ENCODE results near the gene TRAPPC6A. TPM values are rescaled to one million over a fixed set of nuclear protein-coding genes. Genes with fewer than 3 reads are reported as not detected.

The TRAPPC6A gene
- total and polyA plus RNA-seq, 2 of the 13 experiments (the other 11 are each of a cell fraction or from before 2014, with no cell fraction given) = 6.5 to 21.0 TPM

DNA sequence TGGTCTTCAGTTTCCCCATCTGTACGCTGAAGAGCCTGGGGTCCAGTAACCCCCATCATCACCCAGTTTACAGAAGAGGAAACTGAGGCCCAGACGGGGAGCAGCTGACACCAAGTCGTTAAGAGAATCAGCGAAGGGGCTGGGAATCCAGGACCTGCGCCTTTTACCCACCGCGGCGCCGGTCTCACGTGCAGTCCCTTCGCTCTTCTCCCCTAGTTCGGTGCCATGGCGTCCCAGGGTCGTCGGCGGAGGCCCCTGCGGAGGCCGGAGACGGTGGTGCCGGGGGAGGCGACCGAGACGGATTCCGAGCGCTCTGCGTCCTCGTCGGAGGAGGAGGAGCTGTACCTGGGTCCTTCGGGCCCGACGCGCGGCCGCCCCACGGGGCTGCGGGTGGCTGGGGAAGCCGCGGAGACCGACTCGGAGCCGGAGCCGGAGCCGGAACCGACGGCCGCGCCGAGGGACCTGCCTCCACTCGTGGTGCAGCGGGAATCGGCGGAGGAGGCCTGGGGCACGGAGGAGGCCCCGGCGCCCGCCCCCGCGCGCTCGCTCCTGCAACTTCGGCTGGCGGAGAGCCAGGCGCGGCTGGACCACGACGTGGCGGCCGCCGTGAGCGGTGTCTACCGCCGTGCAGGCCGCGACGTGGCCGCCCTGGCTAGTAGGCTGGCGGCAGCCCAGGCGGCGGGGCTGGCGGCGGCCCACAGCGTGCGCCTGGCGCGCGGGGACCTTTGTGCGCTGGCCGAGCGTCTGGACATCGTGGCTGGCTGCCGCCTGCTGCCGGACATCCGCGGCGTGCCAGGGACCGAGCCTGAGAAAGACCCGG lies 1.2 kb upstream of the TRAPPC6A start (continued):
- TF ChIP-seq FOSL1 (CRISPR knock-in tag; IDR thresholded peaks at IDR 0.05; ENCODE audit: borderline replicate concordance) = no peak
- TF ChIP-seq ZNF781 (CRISPR knock-in tag; IDR thresholded peaks at IDR 0.05; ENCODE audit: borderline replicate concordance, not compliant biosample characterization) = no peak
- TF ChIP-seq NFYC (CRISPR knock-in tag; IDR thresholded peaks at IDR 0.05) = no peak
- no peak for TF ChIP-seq SETDB1 (CRISPR knock-in tag; IDR thresholded peaks at IDR 0.05; ENCODE audit: borderline replicate concordance)
- no peak for TF ChIP-seq ZNF251 (CRISPR knock-in tag; IDR thresholded peaks at IDR 0.05)
- TF ChIP-seq, protein P1, sequence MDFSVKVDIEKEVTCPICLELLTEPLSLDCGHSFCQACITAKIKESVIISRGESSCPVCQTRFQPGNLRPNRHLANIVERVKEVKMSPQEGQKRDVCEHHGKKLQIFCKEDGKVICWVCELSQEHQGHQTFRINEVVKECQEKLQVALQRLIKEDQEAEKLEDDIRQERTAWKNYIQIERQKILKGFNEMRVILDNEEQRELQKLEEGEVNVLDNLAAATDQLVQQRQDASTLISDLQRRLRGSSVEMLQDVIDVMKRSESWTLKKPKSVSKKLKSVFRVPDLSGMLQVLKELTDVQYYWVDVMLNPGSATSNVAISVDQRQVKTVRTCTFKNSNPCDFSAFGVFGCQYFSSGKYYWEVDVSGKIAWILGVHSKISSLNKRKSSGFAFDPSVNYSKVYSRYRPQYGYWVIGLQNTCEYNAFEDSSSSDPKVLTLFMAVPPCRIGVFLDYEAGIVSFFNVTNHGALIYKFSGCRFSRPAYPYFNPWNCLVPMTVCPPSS (IDR thresholded peaks at IDR 0.05) = no peak
- TF ChIP-seq, protein P2, sequence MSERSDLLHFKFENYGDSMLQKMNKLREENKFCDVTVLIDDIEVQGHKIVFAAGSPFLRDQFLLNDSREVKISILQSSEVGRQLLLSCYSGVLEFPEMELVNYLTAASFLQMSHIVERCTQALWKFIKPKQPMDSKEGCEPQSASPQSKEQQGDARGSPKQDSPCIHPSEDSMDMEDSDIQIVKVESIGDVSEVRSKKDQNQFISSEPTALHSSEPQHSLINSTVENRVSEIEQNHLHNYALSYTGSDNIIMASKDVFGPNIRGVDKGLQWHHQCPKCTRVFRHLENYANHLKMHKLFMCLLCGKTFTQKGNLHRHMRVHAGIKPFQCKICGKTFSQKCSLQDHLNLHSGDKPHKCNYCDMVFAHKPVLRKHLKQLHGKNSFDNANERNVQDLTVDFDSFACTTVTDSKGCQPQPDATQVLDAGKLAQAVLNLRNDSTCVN (CRISPR knock-in tag; IDR thresholded peaks at IDR 0.05; ENCODE audit: borderline replicate concordance) = no peak
- TF ChIP-seq, protein P3, sequence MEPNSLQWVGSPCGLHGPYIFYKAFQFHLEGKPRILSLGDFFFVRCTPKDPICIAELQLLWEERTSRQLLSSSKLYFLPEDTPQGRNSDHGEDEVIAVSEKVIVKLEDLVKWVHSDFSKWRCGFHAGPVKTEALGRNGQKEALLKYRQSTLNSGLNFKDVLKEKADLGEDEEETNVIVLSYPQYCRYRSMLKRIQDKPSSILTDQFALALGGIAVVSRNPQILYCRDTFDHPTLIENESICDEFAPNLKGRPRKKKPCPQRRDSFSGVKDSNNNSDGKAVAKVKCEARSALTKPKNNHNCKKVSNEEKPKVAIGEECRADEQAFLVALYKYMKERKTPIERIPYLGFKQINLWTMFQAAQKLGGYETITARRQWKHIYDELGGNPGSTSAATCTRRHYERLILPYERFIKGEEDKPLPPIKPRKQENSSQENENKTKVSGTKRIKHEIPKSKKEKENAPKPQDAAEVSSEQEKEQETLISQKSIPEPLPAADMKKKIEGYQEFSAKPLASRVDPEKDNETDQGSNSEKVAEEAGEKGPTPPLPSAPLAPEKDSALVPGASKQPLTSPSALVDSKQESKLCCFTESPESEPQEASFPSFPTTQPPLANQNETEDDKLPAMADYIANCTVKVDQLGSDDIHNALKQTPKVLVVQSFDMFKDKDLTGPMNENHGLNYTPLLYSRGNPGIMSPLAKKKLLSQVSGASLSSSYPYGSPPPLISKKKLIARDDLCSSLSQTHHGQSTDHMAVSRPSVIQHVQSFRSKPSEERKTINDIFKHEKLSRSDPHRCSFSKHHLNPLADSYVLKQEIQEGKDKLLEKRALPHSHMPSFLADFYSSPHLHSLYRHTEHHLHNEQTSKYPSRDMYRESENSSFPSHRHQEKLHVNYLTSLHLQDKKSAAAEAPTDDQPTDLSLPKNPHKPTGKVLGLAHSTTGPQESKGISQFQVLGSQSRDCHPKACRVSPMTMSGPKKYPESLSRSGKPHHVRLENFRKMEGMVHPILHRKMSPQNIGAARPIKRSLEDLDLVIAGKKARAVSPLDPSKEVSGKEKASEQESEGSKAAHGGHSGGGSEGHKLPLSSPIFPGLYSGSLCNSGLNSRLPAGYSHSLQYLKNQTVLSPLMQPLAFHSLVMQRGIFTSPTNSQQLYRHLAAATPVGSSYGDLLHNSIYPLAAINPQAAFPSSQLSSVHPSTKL (CRISPR knock-in tag; IDR thresholded peaks at IDR 0.05) = no peak
- TF ChIP-seq RBAK (CRISPR knock-in tag; IDR thresholded peaks at IDR 0.05) = no peak
- TF ChIP-seq AGO1 (IDR thresholded peaks at IDR 0.05; ENCODE audit: low read depth, low read length, poor library complexity, severe bottlenecking) = no peak
- TF ChIP-seq, protein P4, sequence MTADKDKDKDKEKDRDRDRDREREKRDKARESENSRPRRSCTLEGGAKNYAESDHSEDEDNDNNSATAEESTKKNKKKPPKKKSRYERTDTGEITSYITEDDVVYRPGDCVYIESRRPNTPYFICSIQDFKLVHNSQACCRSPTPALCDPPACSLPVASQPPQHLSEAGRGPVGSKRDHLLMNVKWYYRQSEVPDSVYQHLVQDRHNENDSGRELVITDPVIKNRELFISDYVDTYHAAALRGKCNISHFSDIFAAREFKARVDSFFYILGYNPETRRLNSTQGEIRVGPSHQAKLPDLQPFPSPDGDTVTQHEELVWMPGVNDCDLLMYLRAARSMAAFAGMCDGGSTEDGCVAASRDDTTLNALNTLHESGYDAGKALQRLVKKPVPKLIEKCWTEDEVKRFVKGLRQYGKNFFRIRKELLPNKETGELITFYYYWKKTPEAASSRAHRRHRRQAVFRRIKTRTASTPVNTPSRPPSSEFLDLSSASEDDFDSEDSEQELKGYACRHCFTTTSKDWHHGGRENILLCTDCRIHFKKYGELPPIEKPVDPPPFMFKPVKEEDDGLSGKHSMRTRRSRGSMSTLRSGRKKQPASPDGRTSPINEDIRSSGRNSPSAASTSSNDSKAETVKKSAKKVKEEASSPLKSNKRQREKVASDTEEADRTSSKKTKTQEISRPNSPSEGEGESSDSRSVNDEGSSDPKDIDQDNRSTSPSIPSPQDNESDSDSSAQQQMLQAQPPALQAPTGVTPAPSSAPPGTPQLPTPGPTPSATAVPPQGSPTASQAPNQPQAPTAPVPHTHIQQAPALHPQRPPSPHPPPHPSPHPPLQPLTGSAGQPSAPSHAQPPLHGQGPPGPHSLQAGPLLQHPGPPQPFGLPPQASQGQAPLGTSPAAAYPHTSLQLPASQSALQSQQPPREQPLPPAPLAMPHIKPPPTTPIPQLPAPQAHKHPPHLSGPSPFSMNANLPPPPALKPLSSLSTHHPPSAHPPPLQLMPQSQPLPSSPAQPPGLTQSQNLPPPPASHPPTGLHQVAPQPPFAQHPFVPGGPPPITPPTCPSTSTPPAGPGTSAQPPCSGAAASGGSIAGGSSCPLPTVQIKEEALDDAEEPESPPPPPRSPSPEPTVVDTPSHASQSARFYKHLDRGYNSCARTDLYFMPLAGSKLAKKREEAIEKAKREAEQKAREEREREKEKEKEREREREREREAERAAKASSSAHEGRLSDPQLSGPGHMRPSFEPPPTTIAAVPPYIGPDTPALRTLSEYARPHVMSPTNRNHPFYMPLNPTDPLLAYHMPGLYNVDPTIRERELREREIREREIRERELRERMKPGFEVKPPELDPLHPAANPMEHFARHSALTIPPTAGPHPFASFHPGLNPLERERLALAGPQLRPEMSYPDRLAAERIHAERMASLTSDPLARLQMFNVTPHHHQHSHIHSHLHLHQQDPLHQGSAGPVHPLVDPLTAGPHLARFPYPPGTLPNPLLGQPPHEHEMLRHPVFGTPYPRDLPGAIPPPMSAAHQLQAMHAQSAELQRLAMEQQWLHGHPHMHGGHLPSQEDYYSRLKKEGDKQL (CRISPR knock-in tag; IDR thresholded peaks at IDR 0.05; ENCODE audit: low read depth) = no peak

All from HepG2 (cell line).